ENCODE data around the gene CPEB1. TPM values are rescaled to one million over a fixed set of nuclear protein-coding genes. Genes with fewer than 3 reads are reported as not detected.

CPEB1 gene
- total RNA-seq, 2 experiments from 2014 or later = 1.2 to 1.6 TPM

DNA sequence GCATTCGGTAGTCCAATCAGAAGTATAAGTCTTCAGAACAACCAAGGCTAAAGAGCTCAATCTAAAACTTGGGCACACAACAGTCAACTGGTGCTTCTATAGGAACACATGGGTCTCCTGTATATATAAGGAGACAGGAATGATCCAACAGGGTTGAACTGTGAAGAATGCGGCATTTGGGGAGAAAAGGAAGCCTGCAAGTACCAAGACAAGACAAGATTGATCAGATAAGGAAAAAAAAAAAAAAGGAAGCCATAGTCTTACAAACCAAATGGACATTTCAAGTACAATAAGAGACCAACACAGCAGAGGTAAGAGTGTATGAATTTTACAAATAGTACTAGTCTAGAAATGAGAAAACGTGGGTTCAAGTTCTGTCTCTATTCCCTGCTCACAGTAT is 6.5 kb downstream of the CPEB1 start:
- no peak overlapping the region for H3K4me3 Mint-ChIP-seq
- no peaks in the 10 kb centered on the region for H3K4me1 Mint-ChIP-seq (ENCODE audit: low read depth)
- no peaks in the 10 kb centered on the region for H3K9me3 Mint-ChIP-seq
- TF ChIP-seq, protein P1, sequence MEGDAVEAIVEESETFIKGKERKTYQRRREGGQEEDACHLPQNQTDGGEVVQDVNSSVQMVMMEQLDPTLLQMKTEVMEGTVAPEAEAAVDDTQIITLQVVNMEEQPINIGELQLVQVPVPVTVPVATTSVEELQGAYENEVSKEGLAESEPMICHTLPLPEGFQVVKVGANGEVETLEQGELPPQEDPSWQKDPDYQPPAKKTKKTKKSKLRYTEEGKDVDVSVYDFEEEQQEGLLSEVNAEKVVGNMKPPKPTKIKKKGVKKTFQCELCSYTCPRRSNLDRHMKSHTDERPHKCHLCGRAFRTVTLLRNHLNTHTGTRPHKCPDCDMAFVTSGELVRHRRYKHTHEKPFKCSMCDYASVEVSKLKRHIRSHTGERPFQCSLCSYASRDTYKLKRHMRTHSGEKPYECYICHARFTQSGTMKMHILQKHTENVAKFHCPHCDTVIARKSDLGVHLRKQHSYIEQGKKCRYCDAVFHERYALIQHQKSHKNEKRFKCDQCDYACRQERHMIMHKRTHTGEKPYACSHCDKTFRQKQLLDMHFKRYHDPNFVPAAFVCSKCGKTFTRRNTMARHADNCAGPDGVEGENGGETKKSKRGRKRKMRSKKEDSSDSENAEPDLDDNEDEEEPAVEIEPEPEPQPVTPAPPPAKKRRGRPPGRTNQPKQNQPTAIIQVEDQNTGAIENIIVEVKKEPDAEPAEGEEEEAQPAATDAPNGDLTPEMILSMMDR (IDR thresholded peaks at IDR 0.05) = no peak
- no peaks in the 10 kb centered on the region for H3K36me3 Mint-ChIP-seq (ENCODE audit: low read depth)
- intact Hi-C loops (cut with micrococcal nuclease) = no loop called here
- DNase-seq (no peak), ATAC-seq (no peak)
- H3K27me3 Mint-ChIP-seq = peaks cover 21% of the 10 kb centered on the region
- ChIA-PET CTCF (no interaction called here), POLR2A (no interaction called here)
- no peak overlapping the region for H3K27ac Mint-ChIP-seq

DNA sequence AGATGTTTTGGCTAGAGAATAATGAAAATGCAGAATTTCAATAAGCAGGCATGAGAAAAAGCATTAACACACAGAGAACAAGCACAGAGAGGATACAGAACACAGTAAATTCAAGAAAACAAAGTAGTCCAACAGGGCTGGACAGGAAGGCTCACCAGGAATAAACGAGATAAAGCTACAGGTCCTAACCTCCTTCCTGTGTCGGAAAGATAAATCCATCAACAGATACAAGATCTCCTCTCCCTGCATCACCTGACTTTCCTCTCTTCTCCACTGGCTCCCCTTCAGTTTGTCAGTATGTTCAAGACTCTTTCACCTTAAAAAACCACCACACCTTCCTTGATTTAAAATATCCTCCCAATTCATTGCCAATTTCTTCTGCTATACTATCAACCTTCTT is 11.4 kb downstream of the CPEB1 start:
- Mint-ChIP-seq H3K27me3 (peaks cover 15% of the 10 kb centered on the region), H3K4me1 (ENCODE audit: low read depth) (no peaks in the 10 kb centered on the region)

DNA sequence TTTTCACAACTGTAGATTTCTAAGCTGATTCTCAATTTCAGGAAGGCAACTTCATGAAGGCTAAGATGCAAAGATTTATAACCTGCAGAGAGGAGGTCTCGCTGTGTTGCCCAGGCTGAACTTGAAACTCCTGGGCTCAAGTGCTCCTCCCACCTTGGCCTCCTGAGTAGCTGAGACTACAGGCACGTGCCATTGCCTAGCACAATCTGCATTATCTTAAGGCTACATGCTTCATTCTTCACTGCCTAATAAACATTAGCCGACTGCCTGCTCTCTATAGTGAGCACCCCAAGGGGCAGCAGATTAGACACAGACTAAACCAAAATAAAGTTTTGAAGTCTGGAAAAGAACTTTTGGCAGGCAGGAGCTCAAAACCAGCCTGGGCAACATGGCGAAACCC is 17.1 kb downstream of the CPEB1 start:
- ChIA-PET POLR2A (no interaction called here), CTCF (no interaction called here)
- Mint-ChIP-seq H3K27ac (no peak overlapping the region), H3K4me3 (no peak overlapping the region), H3K4me1 (ENCODE audit: low read depth) (no peaks in the 10 kb centered on the region), H3K36me3 (ENCODE audit: low read depth) (peaks cover 2% of the 10 kb centered on the region), H3K27me3 (peaks cover 1% of the 10 kb centered on the region), H3K9me3 (no peaks in the 10 kb centered on the region)
- ATAC-seq (no peak), DNase-seq (no peak)
- TF ChIP-seq, protein P1 (IDR thresholded peaks at IDR 0.05) = no peak
- intact Hi-C loops (cut with micrococcal nuclease) = no loop called here

More for the DNA sequence above, 11.4 kb downstream of the CPEB1 start:
- DNase-seq (no peak), ATAC-seq (no peak)
- ChIA-PET CTCF (no interaction called here), POLR2A (no interaction called here)
- H3K4me3 Mint-ChIP-seq = no peak overlapping the region
- intact Hi-C loops (cut with micrococcal nuclease) = no loop called here
- H3K27ac Mint-ChIP-seq = no peak overlapping the region
- no peaks in the 10 kb centered on the region for H3K9me3 Mint-ChIP-seq
- no peaks in the 10 kb centered on the region for H3K36me3 Mint-ChIP-seq (ENCODE audit: low read depth)
- TF ChIP-seq, protein P1 (IDR thresholded peaks at IDR 0.05) = no peak

DNA sequence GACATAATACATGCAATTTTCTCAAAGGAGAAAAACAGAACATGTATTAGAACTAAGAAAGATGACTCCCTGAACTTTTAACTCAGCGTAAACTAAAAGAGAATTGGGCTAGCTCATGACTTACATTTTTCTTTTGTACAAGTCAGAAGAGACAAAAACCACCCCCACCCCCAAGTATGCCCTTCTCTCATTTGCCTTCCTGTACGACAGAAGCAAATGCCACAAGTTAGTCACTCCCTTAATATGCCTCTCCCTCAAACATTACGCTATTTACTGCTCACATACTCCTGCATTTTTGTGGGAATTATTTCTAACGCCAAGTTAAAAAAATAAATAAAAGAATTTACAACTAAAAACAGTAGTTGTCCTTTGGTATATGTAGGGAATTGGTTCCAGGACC is 22.0 kb downstream of the CPEB1 start:
- POLR2A ChIA-PET = no interaction called here
- intact Hi-C loops (cut with micrococcal nuclease) = no loop called here
- Mint-ChIP-seq H3K36me3 (ENCODE audit: low read depth) (peaks cover 2% of the 10 kb centered on the region), H3K27ac (no peak overlapping the region), H3K4me3 (no peak overlapping the region), H3K4me1 (ENCODE audit: low read depth) (no peaks in the 10 kb centered on the region), H3K9me3 (no peaks in the 10 kb centered on the region), H3K27me3 (no peaks in the 10 kb centered on the region)
- DNase-seq = no peak
- CTCF ChIA-PET = no interaction called here
- no peak for ATAC-seq
- TF ChIP-seq, protein P1 (IDR thresholded peaks at IDR 0.05) = no peak

DNA sequence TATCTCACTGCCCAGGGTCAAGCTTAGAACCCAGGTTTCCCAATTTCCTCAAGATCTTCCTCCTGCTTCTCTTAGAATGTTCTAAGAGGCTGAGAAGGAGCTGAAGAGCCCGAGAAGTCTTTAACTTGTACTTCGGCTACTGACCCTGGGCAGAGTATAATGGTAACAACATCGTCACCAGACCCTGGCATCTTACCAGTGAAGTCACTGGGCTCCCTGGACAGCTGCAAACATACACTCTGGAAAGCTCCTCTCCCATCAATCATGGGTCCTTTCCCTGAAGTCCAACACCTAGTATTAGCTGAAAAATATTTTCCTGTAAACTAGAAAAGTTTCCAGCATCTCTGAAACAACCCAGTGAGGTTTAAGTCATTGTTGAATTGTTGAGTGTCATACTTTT is 22.7 kb downstream of the CPEB1 start:
- POLR2A ChIA-PET = no interaction called here
- Mint-ChIP-seq H3K4me1 (ENCODE audit: low read depth) (no peaks in the 10 kb centered on the region), H3K9me3 (no peaks in the 10 kb centered on the region), H3K27me3 (no peaks in the 10 kb centered on the region), H3K36me3 (ENCODE audit: low read depth) (peaks cover 2% of the 10 kb centered on the region), H3K4me3 (no peak overlapping the region), H3K27ac (no peak overlapping the region)
- TF ChIP-seq, protein P1 (IDR thresholded peaks at IDR 0.05) = no peak
- intact Hi-C loops (cut with micrococcal nuclease) = no loop called here
- CTCF ChIA-PET = no interaction called here
- DNase-seq (no peak), ATAC-seq (no peak)

Data from activated CD8-positive, alpha-beta T cell treated with anti-CD3 and anti-CD28 coated beads for 36 hours (primary cell).